IMR-90 (cell line): Measurements from ENCODE around the gene RGS12. TPM values are rescaled to one million over a fixed set of nuclear protein-coding genes. Genes with fewer than 3 reads are reported as not detected.

ENCODE experiments used
- ATAC-seq: fragments of 200-7000 bp; cut with Tn5 transposase; 2 replicates; pipeline ENCODE4 v1.9.1; 2020; ENCODE audit warnings: low read depth, mild to moderate bottlenecking, moderate library complexity
- BruUV-seq: library from RNA; stranded (reverse); fragments of 400-500 nt; replicated peaks from 2 replicates; lab custom pipeline; 2021; lab: Mats Ljungman, UMichigan
- CTCF ChIA-PET: fragments of 300-600 bp; formaldehyde crosslinking; extraction: SDS; loops from one replicate; lab custom pipeline; 2021; ENCODE audit warnings: antibody characterized with exemption; lab: Yijun Ruan, JAX
- POLR2A ChIA-PET: fragments of 300-600 bp; sonication (Branson Sonifier 250); formaldehyde crosslinking; loops from one replicate; lab custom pipeline; 2022; ENCODE audit warnings: antibody characterized with exemption; ENCODE audit not compliant: unreplicated experiment; lab: Charles Lee
- DNase-seq: peaks from one replicate; pipeline ENCODE4 v3.0.0; 2013
- H2AFZ ChIP-seq: replicated peaks from 2 replicates; pipeline ENCODE3; 2013; ENCODE audit warnings: low read length, mild to moderate bottlenecking; ENCODE audit not compliant: poor library complexity
- H2AK5ac ChIP-seq: 2 replicates; pipeline ENCODE4 v1.6.1; 2013; ENCODE audit warnings: low read depth, low read length, inconsistent platforms
- H2AK9ac ChIP-seq: replicated peaks from 2 replicates; pipeline ENCODE3; 2013; ENCODE audit warnings: mild to moderate bottlenecking, low read depth, low read length, moderate library complexity; ENCODE audit not compliant: poor library complexity
- H2BK120ac ChIP-seq: 2 replicates; pipeline ENCODE4 v1.6.1; 2013; ENCODE audit warnings: low read depth, low read length, inconsistent platforms
- H2BK15ac ChIP-seq: 3 replicates; pipeline ENCODE4 v1.6.1; 2013; ENCODE audit warnings: low read depth, low read length, inconsistent platforms
- H2BK20ac ChIP-seq: 2 replicates; pipeline ENCODE4 v1.6.1; 2013; ENCODE audit warnings: low read depth, mild to moderate bottlenecking, inconsistent platforms, low read length, moderate library complexity
- H2BK5ac ChIP-seq: 2 replicates; pipeline ENCODE4 v1.6.1; 2013; ENCODE audit warnings: mild to moderate bottlenecking, low read depth, low read length, inconsistent platforms; ENCODE audit not compliant: poor library complexity, severe bottlenecking
- H3K14ac ChIP-seq: replicated peaks from 2 replicates; pipeline ENCODE4 v1.6.1; 2013; ENCODE audit warnings: low read depth, low read length, inconsistent platforms
- H3K18ac ChIP-seq: 2 replicates; pipeline ENCODE4 v1.6.1; 2013; ENCODE audit warnings: low read depth, low read length, control low read depth
- H3K23ac ChIP-seq: 2 replicates; pipeline ENCODE4 v1.6.1; 2013; ENCODE audit warnings: low read depth, low read length, inconsistent platforms
- H3K27ac ChIP-seq: 2 replicates; pipeline ENCODE4 v1.5.1; 2013; ENCODE audit warnings: mild to moderate bottlenecking, control low read depth, low read length; ENCODE audit not compliant: insufficient read depth
- H3K27me3 ChIP-seq: 2 replicates; pipeline ENCODE4 v1.6.1; 2013; ENCODE audit warnings: low read length; ENCODE audit not compliant: control insufficient read depth, insufficient read depth
- H3K36me3 ChIP-seq: 2 replicates; pipeline ENCODE4 v1.6.1; 2013; ENCODE audit warnings: low read length, mixed read lengths; ENCODE audit not compliant: control insufficient read depth, insufficient read depth
- H3K4ac ChIP-seq: 2 replicates; pipeline ENCODE4 v1.6.1; 2013; ENCODE audit warnings: low read depth, low read length, inconsistent platforms
- H3K4me1 ChIP-seq: 2 replicates; pipeline ENCODE4 v1.6.1; 2013; ENCODE audit warnings: low read length, mixed read lengths; ENCODE audit not compliant: control insufficient read depth, insufficient read depth
- H3K4me2 ChIP-seq: 2 replicates; pipeline ENCODE4 v1.6.1; 2013; ENCODE audit warnings: low read depth, mild to moderate bottlenecking, control low read depth, low read length, moderate library complexity
- H3K4me3 ChIP-seq: 2 replicates; pipeline ENCODE4 v1.5.1; 2013; ENCODE audit warnings: low read depth, mild to moderate bottlenecking, control low read depth, low read length, moderate library complexity; ENCODE audit not compliant: insufficient read depth
- H3K56ac ChIP-seq: 2 replicates; pipeline ENCODE4 v1.6.1; 2013; ENCODE audit warnings: low read length, inconsistent platforms; ENCODE audit not compliant: insufficient read depth; ENCODE audit errors: extremely low read depth
- H3K79me1 ChIP-seq, 2 experiments: 2 replicates each; pipeline ENCODE4 v1.6.1; 2013; ENCODE audit warnings: low read length in 2 of 2, inconsistent platforms in 1 of 2, low read depth in 1 of 2
- H3K9ac ChIP-seq: 2 replicates; pipeline ENCODE4 v1.6.1; 2013; ENCODE audit warnings: low read depth, low read length, control low read depth
- H3K9me1 ChIP-seq: 2 replicates; pipeline ENCODE4 v1.6.1; 2013; ENCODE audit warnings: low read length, inconsistent platforms; ENCODE audit not compliant: insufficient read depth
- H3K9me3 ChIP-seq: 2 replicates; pipeline ENCODE4 v1.6.1; 2013; ENCODE audit warnings: low read length; ENCODE audit not compliant: control insufficient read depth, insufficient read depth
- H4K20me1 ChIP-seq: 2 replicates; pipeline ENCODE4 v1.6.1; 2013; ENCODE audit warnings: low read length, inconsistent platforms; ENCODE audit not compliant: insufficient read depth
- H4K5ac ChIP-seq: 2 replicates; pipeline ENCODE4 v1.6.1; 2013; ENCODE audit warnings: mild to moderate bottlenecking, low read depth, low read length, control low read depth
- H4K8ac ChIP-seq, 2 experiments: 2 replicates each; pipeline ENCODE4 v1.6.1; 2013; ENCODE audit warnings: low read depth in 2 of 2, low read length in 2 of 2, control low read depth in 1 of 2, inconsistent platforms in 1 of 2
- H4K91ac ChIP-seq: 2 replicates; pipeline ENCODE4 v1.6.1; 2013; ENCODE audit warnings: low read depth, low read length, inconsistent platforms; ENCODE audit not compliant: insufficient read depth
- BHLHE40 ChIP-seq: fragments of 150-350 bp; IDR thresholded peaks from 2 replicates; pipeline ENCODE4 v1.6.1; 2016; ENCODE audit warnings: mild to moderate bottlenecking, low read depth, low read length
- CEBPB ChIP-seq: IDR thresholded peaks from 2 replicates; pipeline ENCODE4 v1.6.1; 2012; ENCODE audit warnings: low read depth, low read length, improper control_type of control experiment
- CHD1 ChIP-seq: IDR thresholded peaks from 2 replicates; pipeline ENCODE4 v1.6.1; 2012; ENCODE audit warnings: low read depth, low read length, improper control_type of control experiment
- ELK1 ChIP-seq: fragments of 150-350 bp; IDR thresholded peaks from 2 replicates; pipeline ENCODE4 v1.6.1; 2016; ENCODE audit warnings: low read depth, mild to moderate bottlenecking, low read length, moderate library complexity, borderline replicate concordance
- FOS ChIP-seq: fragments of 150-350 bp; IDR thresholded peaks from 2 replicates; pipeline ENCODE4 v1.6.1; 2016; ENCODE audit warnings: low read depth, low read length
- MAFK ChIP-seq: IDR thresholded peaks from 2 replicates; pipeline ENCODE4 v1.6.1; 2012; ENCODE audit warnings: low read depth, low read length, improper control_type of control experiment
- MXI1 ChIP-seq: IDR thresholded peaks from 2 replicates; pipeline ENCODE4 v1.6.1; 2012; ENCODE audit warnings: low read depth, mild to moderate bottlenecking, low read length, moderate library complexity, borderline replicate concordance
- POLR2A ChIP-seq: IDR thresholded peaks from 2 replicates; pipeline ENCODE4 v1.6.1; 2012; ENCODE audit warnings: mild to moderate bottlenecking, low read depth, low read length
- RAD21 ChIP-seq: IDR thresholded peaks from 2 replicates; pipeline ENCODE4 v1.6.1; 2012; ENCODE audit warnings: low read length, improper control_type of control experiment
- RFX5 ChIP-seq: IDR thresholded peaks from 2 replicates; pipeline ENCODE4 v1.8.0; 2012; ENCODE audit warnings: low read depth, mild to moderate bottlenecking, low read length, moderate library complexity
- SMC3 ChIP-seq: fragments of 150-350 bp; IDR thresholded peaks from 2 replicates; pipeline ENCODE4 v1.6.1; 2016; ENCODE audit warnings: low read depth, mild to moderate bottlenecking, antibody characterized with exemption, low read length, moderate library complexity
- USF2 ChIP-seq: fragments of 150-350 bp; IDR thresholded peaks from 2 replicates; pipeline ENCODE4 v1.6.1; 2017; ENCODE audit warnings: mild to moderate bottlenecking, antibody characterized with exemption, low read length, low read depth
- WGBS, 2 experiments: methylation state at CpG; one replicate each; pipeline versions ENCODE4 v1.1.5 to v1.1.7; 2013; ENCODE audit warnings: missing lambda C conversion rate in 2 of 2; ENCODE audit not compliant: insufficient read length in 1 of 2; ENCODE audit errors: extremely low coverage in 2 of 2; 5-methylcytosine and 5-hydroxymethylcytosine counted together
- dilution Hi-C: fragments of 300-500 bp; cut with HindIII; formaldehyde crosslinking; loops from one replicate; pipeline ENCODE4 v1.14.3; 2018; ENCODE audit warnings: low sequenced_read_pairs; ENCODE audit not compliant: unreplicated experiment
- in situ Hi-C: fragments of 300-500 bp; cut with MboI; formaldehyde crosslinking; loops from 3 replicates; pipeline ENCODE4 v1.14.3; 2019; ENCODE audit warnings: low sequenced_read_pairs, inconsistent platforms, mixed read lengths
- intact Hi-C: fragments of 100-400 bp; cut with micrococcal nuclease; formaldehyde crosslinking; loops from 2 replicates; pipeline ENCODE4 v1.10.0; 2022
- polyA plus RNA-seq, 3 experiments: library from polyadenylated mRNA; depleted of rRNA; stranded (reverse); fragments of >200 nt; gene quantifications; 2 replicates each; pipeline ENCODE4 v1.2.3, GENCODE V29; 2012; ENCODE audit warnings: low replicate concordance in 1 of 3
- total RNA-seq: library from RNA; depleted of rRNA; stranded (reverse); fragments of >200 nt; gene quantifications from 2 replicates; pipeline ENCODE4 v1.2.3, GENCODE V29; 2012

Gene RGS12
- total and polyA plus RNA-seq, 2 of the 4 experiments (the other 2 are of a cell fraction) = 11.8 to 12.0 TPM

GRCh38 chr4:3322059-3322550 lies 29.3 kb downstream of the RGS12 start:
- intact Hi-C loops (no loop called here), in situ Hi-C loops (no loop called here), dilution Hi-C loops (no loop called here)
- H2AK5ac ChIP-seq = no peak overlapping the region
- H4K8ac ChIP-seq = peak overlapping the region in 1 of 2 experiments; percentile 1; a peak in 1 of 4 replicates
- H4K91ac ChIP-seq = no peak overlapping the region
- H3K36me3 ChIP-seq = peaks cover 23% of the 10 kb centered on the region; the same call in 1 of the 2 replicates
- ATAC-seq (peak; percentile 48), DNase-seq (peak; percentile 46)
- no peak overlapping the region for H3K56ac ChIP-seq
- no peak overlapping the region for H2BK120ac ChIP-seq
- no peak overlapping the region for H3K14ac ChIP-seq
- H4K20me1 ChIP-seq = peaks cover 23% of the 10 kb centered on the region
- no peaks in the 10 kb centered on the region for H3K27me3 ChIP-seq
- peak overlapping the region; percentile 68; the same call in 1 of the 2 replicates for H3K23ac ChIP-seq
- no peak overlapping the region for H4K5ac ChIP-seq
- POLR2A ChIA-PET = no interaction called here
- 40% methylated on average over 1 of the region's 10 CpGs; no CpG with 5 or more reads in 1 of the 2 experiments for WGBS, 2 experiments
- H3K9ac ChIP-seq = no peak overlapping the region
- CTCF ChIA-PET = no interaction called here
- no peak overlapping the region for H3K18ac ChIP-seq
- no peaks in the 10 kb centered on the region for H3K9me3 ChIP-seq
- no peak overlapping the region for H3K4me3 ChIP-seq
- no TSS peak for BruUV-seq
- peaks cover 3% of the 10 kb centered on the region; the same call in 1 of the 2 replicates for H3K4me1 ChIP-seq
- no peak overlapping the region for H2BK20ac ChIP-seq
- peak overlapping the region; percentile 2 for H2AFZ ChIP-seq
- peaks cover 27% of the 10 kb centered on the region for H3K9me1 ChIP-seq
- TF ChIP-seq USF2 (peak; percentile 32; the same call in 1 of the 2 replicates), ELK1 (no peak), POLR2A (no peak), BHLHE40 (no peak), MXI1 (no peak), MAFK (peak; percentile 87), CHD1 (no peak), CEBPB (no peak), RFX5 (no peak), SMC3 (no peak), RAD21 (no peak), FOS (no peak)
- H3K4me2 ChIP-seq = no peak overlapping the region
- H3K27ac ChIP-seq = no peak overlapping the region
- peaks cover 47 to 74% of the 10 kb centered on the region in 2 experiments for H3K79me1 ChIP-seq
- H2BK5ac ChIP-seq = no peak overlapping the region
- H3K4ac ChIP-seq = no peak overlapping the region
- H2AK9ac ChIP-seq = peak overlapping the region; percentile 84
- no peak overlapping the region for H2BK15ac ChIP-seq
